SK-N-SH (cell line): ENCODE measurements around the gene CACNA1G. TPM values are rescaled to one million over a fixed set of nuclear protein-coding genes. Genes with fewer than 3 reads are reported as not detected.

ENCODE experiments used
- CTCF ChIA-PET: fragments of 300-600, 350-600 bp; formaldehyde crosslinking; extraction: SDS; loops from one replicate; lab custom pipeline; 2021; lab: Yijun Ruan, JAX
- POLR2A ChIA-PET: fragments of 350-600 bp; sonication (Branson Sonifier 250); formaldehyde crosslinking; extraction: SDS; loops from one replicate; lab custom pipeline; 2020; ENCODE audit warnings: antibody characterized with exemption, inconsistent platforms; lab: Yijun Ruan, JAX
- DNase-seq: peaks from one replicate; pipeline ENCODE4 v3.0.0; 2012
- H2AFZ ChIP-seq: fragments of 200-600 bp; sonication (generic); 2 replicates; pipeline ENCODE4 v1.8.1; 2016; ENCODE audit warnings: antibody characterized with exemption, mild to moderate bottlenecking, low read depth
- H3F3A ChIP-seq: fragments of 200-600 bp; sonication (generic); replicated peaks from 2 replicates; pipeline ENCODE3; 2016; ENCODE audit warnings: antibody characterized with exemption, mild to moderate bottlenecking; ENCODE audit not compliant: insufficient read depth
- H3K27ac ChIP-seq, 2 experiments: fragments of 200-500 bp in 1 of 2; fragments of 200-600 bp in 1 of 2; sonication (Bioruptor generic) in 1 of 2; sonication (generic), shearing (Covaris generic) in 1 of 2; 2 replicates each; pipeline versions ENCODE4 v1.5.1 to v1.6.1; 2014 to 2016; ENCODE audit warnings: low read depth in 2 of 2, inconsistent platforms in 1 of 2, low read length in 1 of 2, mild to moderate bottlenecking in 1 of 2, mixed read lengths in 1 of 2
- H3K27me3 ChIP-seq: fragments of 200-600 bp; sonication (generic), shearing (Covaris generic); 2 replicates; pipeline ENCODE4 v1.6.1; 2016; ENCODE audit warnings: mixed run types; ENCODE audit not compliant: insufficient read depth
- H3K36me3 ChIP-seq, 2 experiments: fragments of 200-500 bp in 1 of 2; fragments of 200-600 bp in 1 of 2; sonication (Bioruptor generic) in 1 of 2; sonication (generic) in 1 of 2; replicated peaks in 1 of 2; 2 replicates each; pipeline versions ENCODE3 to v1.5.1; 2014 to 2016; ENCODE audit warnings: low read length in 1 of 2, mild to moderate bottlenecking in 1 of 2; ENCODE audit not compliant: insufficient read depth in 2 of 2, control insufficient read depth in 1 of 2
- H3K4me1 ChIP-seq, 2 experiments: fragments of 200-500 bp in 1 of 2; fragments of 200-600 bp in 1 of 2; sonication (Bioruptor generic) in 1 of 2; sonication (generic), shearing (Covaris generic) in 1 of 2; 2 replicates each; pipeline versions ENCODE4 v1.5.1 to v1.6.1; 2014 to 2016; ENCODE audit warnings: low read depth in 1 of 2, low read length in 1 of 2, mixed run types in 1 of 2; ENCODE audit not compliant: insufficient read depth in 2 of 2, control insufficient read depth in 1 of 2
- H3K4me2 ChIP-seq: fragments of 200-600 bp; sonication (generic), shearing (Covaris generic); 2 replicates; pipeline ENCODE4 v1.6.1; 2017; ENCODE audit warnings: mixed run types
- H3K4me3 ChIP-seq, 2 experiments: fragments of 200-500 bp in 1 of 2; fragments of 200-600 bp in 1 of 2; sonication (Bioruptor generic) in 1 of 2; sonication (generic), shearing (Covaris generic) in 1 of 2; 2 replicates each; pipeline versions ENCODE4 v1.5.1 to v1.8.1; 2014 to 2016; ENCODE audit warnings: low read depth in 2 of 2, inconsistent platforms in 1 of 2, low read length in 1 of 2, mild to moderate bottlenecking in 1 of 2, mixed read lengths in 1 of 2, moderate library complexity in 1 of 2
- H3K79me2 ChIP-seq: fragments of 200-600 bp; sonication (generic); 2 replicates; pipeline ENCODE4 v1.8.1; 2017; ENCODE audit warnings: mild to moderate bottlenecking; ENCODE audit not compliant: insufficient read depth
- H3K9ac ChIP-seq: fragments of 200-600 bp; sonication (generic); 2 replicates; pipeline ENCODE4 v1.6.1; 2017; ENCODE audit warnings: mixed run types
- H3K9me2 ChIP-seq: fragments of 200-600 bp; sonication (generic); 2 replicates; pipeline ENCODE4 v1.6.1; 2017; ENCODE audit warnings: mixed run types
- H3K9me3 ChIP-seq: fragments of 200-600 bp; sonication (generic); 2 replicates; pipeline ENCODE4 v1.6.1; 2017; ENCODE audit warnings: mixed run types, mild to moderate bottlenecking, moderate library complexity
- H4K20me1 ChIP-seq: fragments of 200-600 bp; sonication (generic); 2 replicates; pipeline ENCODE4 v1.6.1; 2017; ENCODE audit warnings: mild to moderate bottlenecking, mixed run types; ENCODE audit not compliant: insufficient read depth
- ELF1 ChIP-seq: IDR thresholded peaks from 2 replicates; pipeline ENCODE4 v1.4.0; 2012
- FOXM1 ChIP-seq: IDR thresholded peaks from 2 replicates; pipeline ENCODE4 v1.4.0; 2012; ENCODE audit warnings: low read depth, mild to moderate bottlenecking
- MXI1 ChIP-seq: IDR thresholded peaks from 2 replicates; pipeline ENCODE4 v1.6.1; 2012; ENCODE audit warnings: mild to moderate bottlenecking, low read depth, low read length, improper control_type of control experiment
- NFIC ChIP-seq: IDR thresholded peaks from 2 replicates; pipeline ENCODE4 v1.4.0; 2012; ENCODE audit warnings: borderline replicate concordance
- NRF1 ChIP-seq: IDR thresholded peaks from 2 replicates; pipeline ENCODE4 v1.6.1; 2012; ENCODE audit warnings: low read depth, mild to moderate bottlenecking, low read length
- RAD21 ChIP-seq: IDR thresholded peaks from 2 replicates; pipeline ENCODE4 v1.6.1; 2012; ENCODE audit warnings: mild to moderate bottlenecking, low read length
- RCOR1 ChIP-seq: fragments of 150-350 bp; IDR thresholded peaks from 2 replicates; pipeline ENCODE4 v1.6.1; 2017; ENCODE audit warnings: antibody characterized with exemption, low read length
- RFX5 ChIP-seq: IDR thresholded peaks from 2 replicates; pipeline ENCODE4 v1.6.1; 2012; ENCODE audit warnings: mild to moderate bottlenecking, improper control_type of control experiment, low read length
- SMC3 ChIP-seq: IDR thresholded peaks from 2 replicates; pipeline ENCODE4 v1.6.1; 2012; ENCODE audit warnings: low read depth, low read length, improper control_type of control experiment
- WGBS: methylation state at CpG from one replicate; pipeline ENCODE4 v1.1.6; 2017; ENCODE audit warnings: low lambda C conversion rate; 5-methylcytosine and 5-hydroxymethylcytosine counted together
- polyA plus RNA-seq, 3 experiments: library from polyadenylated mRNA; depleted of rRNA; stranded (reverse); fragments of >200 nt; gene quantifications; 2 replicates each; pipeline ENCODE4 v1.2.3, GENCODE V29; 2012
- TF ChIP-seq, protein P1 (sequence below): fragments of 200-600 bp; sonication (generic); IDR thresholded peaks from 2 replicates; pipeline ENCODE4 v1.6.1; 2017; ENCODE audit warnings: antibody characterized with exemption, mild to moderate bottlenecking, moderate library complexity

CACNA1G gene
- polyA plus RNA-seq, 1 of the 3 experiments (the other 2 are of a cell fraction), result 0.21 TPM

GRCh38 chr17:50626037-50626574 lies 65.6 kb downstream of the CACNA1G start:
- H3K4me1 ChIP-seq, result peaks cover 3 to 40% of the 10 kb centered on the region in 2 experiments; a peak in 3 of 4 replicates
- H3K9me2 ChIP-seq, result no peaks in the 10 kb centered on the region
- no peaks in the 10 kb centered on the region for H3K36me3 ChIP-seq
- ChIA-PET POLR2A (interaction anchor here (0.6 to 2.2 kb wide), 8 partner anchors 34 to 1004 kb away, joined by 3 to 21 read pairs (median 4); partner anchors contain the start of gene CACNA1G), CTCF (interaction anchor here (0.6 to 21.7 kb wide), 41 partner anchors 12 to 470 kb away, joined by 3 to 1212 read pairs (median 5); partner anchors contain the start of genes ABCC3, CACNA1G, EPN3 and LRRC59)
- no peaks in the 10 kb centered on the region for H3K9me3 ChIP-seq
- 41% methylated on average over 7 of the region's 19 CpGs for WGBS
- H3K79me2 ChIP-seq, result no peaks in the 10 kb centered on the region
- peak; percentile 93 for DNase-seq
- no peak overlapping the region; a peak in 1 of 4 replicates for H3K4me3 ChIP-seq
- H3F3A ChIP-seq, result peaks cover 7% of the 10 kb centered on the region
- H3K27ac ChIP-seq, result no peak overlapping the region
- no peaks in the 10 kb centered on the region for H3K27me3 ChIP-seq
- 0 out of 2 replicates have a peak, but pooled peaks have one; percentile 31 for TF ChIP-seq RCOR1
- peak; percentile 98 for TF ChIP-seq RAD21
- TF ChIP-seq NRF1, result 0 out of 2 replicates have a peak, but pooled peaks have one; percentile 27
- TF ChIP-seq, protein P1, sequence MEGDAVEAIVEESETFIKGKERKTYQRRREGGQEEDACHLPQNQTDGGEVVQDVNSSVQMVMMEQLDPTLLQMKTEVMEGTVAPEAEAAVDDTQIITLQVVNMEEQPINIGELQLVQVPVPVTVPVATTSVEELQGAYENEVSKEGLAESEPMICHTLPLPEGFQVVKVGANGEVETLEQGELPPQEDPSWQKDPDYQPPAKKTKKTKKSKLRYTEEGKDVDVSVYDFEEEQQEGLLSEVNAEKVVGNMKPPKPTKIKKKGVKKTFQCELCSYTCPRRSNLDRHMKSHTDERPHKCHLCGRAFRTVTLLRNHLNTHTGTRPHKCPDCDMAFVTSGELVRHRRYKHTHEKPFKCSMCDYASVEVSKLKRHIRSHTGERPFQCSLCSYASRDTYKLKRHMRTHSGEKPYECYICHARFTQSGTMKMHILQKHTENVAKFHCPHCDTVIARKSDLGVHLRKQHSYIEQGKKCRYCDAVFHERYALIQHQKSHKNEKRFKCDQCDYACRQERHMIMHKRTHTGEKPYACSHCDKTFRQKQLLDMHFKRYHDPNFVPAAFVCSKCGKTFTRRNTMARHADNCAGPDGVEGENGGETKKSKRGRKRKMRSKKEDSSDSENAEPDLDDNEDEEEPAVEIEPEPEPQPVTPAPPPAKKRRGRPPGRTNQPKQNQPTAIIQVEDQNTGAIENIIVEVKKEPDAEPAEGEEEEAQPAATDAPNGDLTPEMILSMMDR, result peak; percentile 96
- no peak for TF ChIP-seq RFX5
- peak; percentile 100 for TF ChIP-seq SMC3
- peak overlapping the region; percentile 76; the same call in 1 of the 2 replicates for H2AFZ ChIP-seq
- H3K9ac ChIP-seq, result no peak overlapping the region
- no peaks in the 10 kb centered on the region for H4K20me1 ChIP-seq
- H3K4me2 ChIP-seq, result no peak overlapping the region

- ChIA-PET POLR2A (interaction anchor here (0.7 to 1.8 kb wide), 9 partner anchors 13 to 239 kb away, joined by 3 to 11 read pairs (median 4); partner anchors contain the start of gene TOB1), CTCF (interaction anchor here (0.7 to 21.7 kb wide), 30 partner anchors 11 to 509 kb away, joined by 3 to 1212 read pairs (median 5); partner anchors contain the start of genes ABCC3, CACNA1G and SPATA20)
- H3K36me3 ChIP-seq, result no peaks in the 10 kb centered on the region
- no peaks in the 10 kb centered on the region for H3K9me3 ChIP-seq
- H4K20me1 ChIP-seq, result no peaks in the 10 kb centered on the region
- no peak overlapping the region for H3K4me2 ChIP-seq
- peak overlapping the region in 1 of 2 experiments; percentile 64; a peak in 2 of 4 replicates for H3K27ac ChIP-seq
- no peak overlapping the region for H3K4me3 ChIP-seq
- no peaks in the 10 kb centered on the region for H3K27me3 ChIP-seq
- TF ChIP-seq ELF1 (no peak), MXI1 (no peak), FOXM1 (no peak), NFIC (no peak)
- WGBS, result 84% methylated on average over 17 of the region's 17 CpGs
- no peaks in the 10 kb centered on the region for H3K79me2 ChIP-seq
- peaks cover 13 to 41% of the 10 kb centered on the region in 2 experiments for H3K4me1 ChIP-seq
- no peak overlapping the region for H2AFZ ChIP-seq
- no peaks in the 10 kb centered on the region for H3K9me2 ChIP-seq
- H3F3A ChIP-seq, result peaks cover 7% of the 10 kb centered on the region
- no peak overlapping the region for H3K9ac ChIP-seq
- peak; percentile 68 for DNase-seq
Measured at GRCh38 chr17:50627036-50627781, 66.7 kb downstream of the CACNA1G start.
